MCF 10A (cell line): ENCODE measurements around the gene CCDC167. TPM values are rescaled to one million over a fixed set of nuclear protein-coding genes. Genes with fewer than 3 reads are reported as not detected.
"Not testable (repeated sequence)": the region's sequence is repeated elsewhere in the genome, so short reads cannot be mapped to it uniquely, and the experiment has no call there.

ENCODE experiments used
- BruUV-seq: library from RNA; stranded (reverse); fragments of 400-500 nt; replicated peaks from 2 replicates; lab custom pipeline; 2021; lab: Mats Ljungman, UMichigan
- CTCF ChIA-PET: fragments of 300-600 bp; sonication (Branson Sonifier 250); formaldehyde crosslinking; extraction: SDS; loops from one replicate; lab custom pipeline; 2021; ENCODE audit warnings: antibody characterized with exemption, inconsistent platforms; lab: Yijun Ruan, JAX
- POLR2A ChIA-PET: fragments of 300-600, 350-650 bp; sonication (Branson Sonifier 250); formaldehyde crosslinking; extraction: SDS; loops from one replicate; lab custom pipeline; 2020; ENCODE audit warnings: antibody characterized with exemption, inconsistent platforms; lab: Yijun Ruan, JAX
- DNase-seq: peaks from one replicate; pipeline ENCODE4 v3.0.0-alpha.2; 2018; ENCODE audit not compliant: unreplicated experiment
- H3K27ac Mint-ChIP-seq: one replicate; pipeline ENCODE4 v1.8.0; 2022; ENCODE audit warnings: mild to moderate bottlenecking, low read depth, mixed read lengths; ENCODE audit not compliant: unreplicated experiment
- H3K27me3 Mint-ChIP-seq: one replicate; pipeline ENCODE4 v1.8.0; 2022; ENCODE audit warnings: mixed read lengths; ENCODE audit not compliant: insufficient read depth, unreplicated experiment
- H3K36me3 Mint-ChIP-seq: one replicate; pipeline ENCODE4 v1.8.0; 2022; ENCODE audit warnings: mild to moderate bottlenecking, moderate library complexity, mixed read lengths; ENCODE audit not compliant: insufficient read depth, unreplicated experiment
- H3K4me1 Mint-ChIP-seq: one replicate; pipeline ENCODE4 v1.8.0; 2022; ENCODE audit warnings: mixed read lengths; ENCODE audit not compliant: insufficient read depth, unreplicated experiment
- H3K4me3 Mint-ChIP-seq: one replicate; pipeline ENCODE4 v1.8.0; 2022; ENCODE audit warnings: mild to moderate bottlenecking, moderate library complexity, mixed read lengths; ENCODE audit not compliant: unreplicated experiment
- H3K9me3 Mint-ChIP-seq: one replicate; pipeline ENCODE4 v1.8.0; 2022; ENCODE audit warnings: mixed read lengths; ENCODE audit not compliant: unreplicated experiment
- CTCF ChIP-seq: fragments of 200-600 bp; IDR thresholded peaks from one replicate; pipeline ENCODE4 v1.8.0; 2022; ENCODE audit warnings: antibody characterized with exemption, mild to moderate bottlenecking; ENCODE audit not compliant: unreplicated experiment
- intact Hi-C: fragments of 100-400 bp; cut with micrococcal nuclease; formaldehyde crosslinking; loops from 2 replicates; pipeline ENCODE4 v1.14.1; 2022
- total RNA-seq: library from RNA; stranded (reverse); gene quantifications from 2 replicates; pipeline ENCODE4 v1.2.3, GENCODE V29; 2022

Gene CCDC167
- total RNA-seq, 1 experiment from 2014 or later, result 24.4 TPM

- CTCF ChIA-PET, result interaction anchor here (0.8 to 1.4 kb wide), 2 partner anchors 69 to 123 kb away, joined by 3 to 4 read pairs; no protein-coding TSS in a partner anchor
These were observed 2.2 kb upstream of the CCDC167 start for GRCh38 chr6:37501632-37502491.

GRCh38 chr6:37500904-37501303 lies 1.2 kb upstream of the CCDC167 start:
- BruUV-seq, H3K27me3 Mint-ChIP-seq, intact Hi-C loops, H3K9me3 Mint-ChIP-seq, H3K27ac Mint-ChIP-seq, H3K36me3 Mint-ChIP-seq, H3K4me3 Mint-ChIP-seq, DNase-seq: not testable (repeated sequence)
- CTCF ChIA-PET, result interaction anchor here (0.6 to 1.4 kb wide), 4 partner anchors 14 to 1978 kb away, joined by 3 read pairs; no protein-coding TSS in a partner anchor
- peaks cover 16% of the 10 kb centered on the region for H3K4me1 Mint-ChIP-seq
- POLR2A ChIA-PET, result interaction anchor here (1.4 kb wide), 1 partner anchor 13 kb away, joined by 4 read pairs; no protein-coding TSS in a partner anchor

More at GRCh38 chr6:37501632-37502491, 2.2 kb upstream of the CCDC167 start:
- no peak for TF ChIP-seq CTCF
- H3K27ac Mint-ChIP-seq, result no peak overlapping the region
- intact Hi-C loops, result no loop called here
- H3K4me1 Mint-ChIP-seq, result peaks cover 16% of the 10 kb centered on the region
- H3K9me3 Mint-ChIP-seq, result no peaks in the 10 kb centered on the region
- no peak for DNase-seq
- H3K4me3 Mint-ChIP-seq, result no peak overlapping the region
- no peaks in the 10 kb centered on the region for H3K36me3 Mint-ChIP-seq
- POLR2A ChIA-PET, result interaction anchor here (1.1 to 1.6 kb wide), 2 partner anchors 12 to 68 kb away, joined by 3 to 4 read pairs; partner anchors contain the start of gene CMTR1
- no TSS peak for BruUV-seq
- no peaks in the 10 kb centered on the region for H3K27me3 Mint-ChIP-seq

- peaks cover 16% of the 10 kb centered on the region for H3K4me1 Mint-ChIP-seq
- H3K27me3 Mint-ChIP-seq, result no peaks in the 10 kb centered on the region
- DNase-seq, result no peak
- no peaks in the 10 kb centered on the region for H3K36me3 Mint-ChIP-seq
- intact Hi-C loops, result no loop called here
- CTCF ChIA-PET, result interaction anchor here (0.6 kb wide), 1 partner anchor 13 kb away, joined by 3 read pairs; no protein-coding TSS in a partner anchor
- POLR2A ChIA-PET, result interaction anchor here (0.6 to 1.4 kb wide), 4 partner anchors 14 to 319 kb away, joined by 3 to 4 read pairs (median 3); no protein-coding TSS in a partner anchor
- peak overlapping the region; percentile 93 for H3K27ac Mint-ChIP-seq
- no TSS peak for BruUV-seq
- TF ChIP-seq CTCF, result no peak
- H3K9me3 Mint-ChIP-seq, result no peaks in the 10 kb centered on the region
- peak overlapping the region; percentile 93 for H3K4me3 Mint-ChIP-seq
These were observed 558 bp upstream of the CCDC167 start for GRCh38 chr6:37500294-37500608.

GRCh38 chr6:37496951-37497885 lies 2.5 kb downstream of the CCDC167 start:
- BruUV-seq, result no TSS peak
- ChIA-PET POLR2A (no interaction called here), CTCF (interaction anchor here (0.6 to 0.8 kb wide), 2 partner anchors 9 to 1469 kb away, joined by 3 read pairs; no protein-coding TSS in a partner anchor)
- no peak overlapping the region for H3K4me3 Mint-ChIP-seq
- no peaks in the 10 kb centered on the region for H3K9me3 Mint-ChIP-seq
- H3K27ac Mint-ChIP-seq, result no peak overlapping the region
- intact Hi-C loops, result no loop called here
- peaks cover 6% of the 10 kb centered on the region for H3K36me3 Mint-ChIP-seq
- H3K4me1 Mint-ChIP-seq, result peaks cover 16% of the 10 kb centered on the region
- DNase-seq, result no peak
- no peak for TF ChIP-seq CTCF
- H3K27me3 Mint-ChIP-seq, result no peaks in the 10 kb centered on the region
